ENCODE results near the gene DMWD.

Gene DMWD

GRCh38 chr19:45825917-45826893 lies 33.6 kb upstream of the DMWD start:
- no peak overlapping the region for H3K27ac ChIP-seq
- no peak for TF ChIP-seq CTCF (conservative IDR thresholded peaks at IDR 0.05)

- H3K27ac ChIP-seq: no peak overlapping the region
Measured at GRCh38 chr19:45825263-45825605, 32.6 kb upstream of the DMWD start.

GRCh38 chr19:45824531-45825262 lies 32.1 kb upstream of the DMWD start:
- no peak overlapping the region for H3K27ac ChIP-seq

More at GRCh38 chr19:45825263-45825605, 32.6 kb upstream of the DMWD start:
- TF ChIP-seq ZFX (IDR thresholded peaks at IDR 0.05): no peak
- TF ChIP-seq CTCF (conservative IDR thresholded peaks at IDR 0.05): no peak

GRCh38 chr19:45824041-45824471 lies 31.4 kb upstream of the DMWD start:
- TF ChIP-seq CTCF (conservative IDR thresholded peaks at IDR 0.05) (no peak), ZFX (IDR thresholded peaks at IDR 0.05) (no peak)

More at GRCh38 chr19:45824531-45825262, 32.1 kb upstream of the DMWD start:
- TF ChIP-seq ZFX (IDR thresholded peaks at IDR 0.05) (no peak), CTCF (conservative IDR thresholded peaks at IDR 0.05) (no peak)

GRCh38 chr19:45823182-45823581 lies 30.5 kb upstream of the DMWD start:
- no peak for TF ChIP-seq CTCF (conservative IDR thresholded peaks at IDR 0.05)
- TF ChIP-seq ZFX (IDR thresholded peaks at IDR 0.05): no peak
- no peak overlapping the region for H3K27ac ChIP-seq

More at GRCh38 chr19:45824041-45824471, 31.4 kb upstream of the DMWD start:
- no peak overlapping the region for H3K27ac ChIP-seq

GRCh38 chr19:45822716-45823115 lies 30.1 kb upstream of the DMWD start:
- no peak overlapping the region for H3K27ac ChIP-seq
- TF ChIP-seq CTCF (conservative IDR thresholded peaks at IDR 0.05): no peak
- TF ChIP-seq ZFX (IDR thresholded peaks at IDR 0.05): no peak

- no peak overlapping the region for H3K27ac ChIP-seq
- TF ChIP-seq ZFX (IDR thresholded peaks at IDR 0.05): no peak
- TF ChIP-seq CTCF (conservative IDR thresholded peaks at IDR 0.05): no peak
Measured at GRCh38 chr19:45821570-45821969, 28.9 kb upstream of the DMWD start.

All from C4-2B (cell line).